Astrocyte (in vitro differentiated cells and primary cell): ENCODE results near the gene SYNE1. TPM values are rescaled to one million over a fixed set of nuclear protein-coding genes. Genes with fewer than 3 reads are reported as not detected.

ENCODE experiments used
- DNase-seq: peaks from one replicate; pipeline ENCODE4 v3.0.0-alpha.2; 2010; ENCODE audit warnings: low read depth
- FAIRE-seq: peaks from 2 replicates; lab custom pipeline; 2011; peaks lifted over from hg19 to GRCh38; lab: Jason Lieb, UNC
- H2AFZ ChIP-seq: 2 replicates; pipeline ENCODE4 v1.6.0; 2012; ENCODE audit warnings: low read depth, low read length, inconsistent platforms
- H3K27ac ChIP-seq: 2 replicates; pipeline ENCODE4 v1.5.1; 2011; ENCODE audit warnings: low read depth, low read length, inconsistent platforms
- H3K27me3 ChIP-seq: 2 replicates; pipeline ENCODE4 v1.6.0; 2011; ENCODE audit warnings: low read length, inconsistent platforms; ENCODE audit not compliant: insufficient read depth
- H3K36me3 ChIP-seq: 2 replicates; pipeline ENCODE4 v1.5.1; 2011; ENCODE audit warnings: low read length, inconsistent platforms; ENCODE audit not compliant: insufficient read depth
- H3K4me1 ChIP-seq: 2 replicates; pipeline ENCODE4 v1.5.1; 2011; ENCODE audit warnings: low read length, inconsistent platforms; ENCODE audit not compliant: insufficient read depth
- H3K4me2 ChIP-seq: 2 replicates; pipeline ENCODE4 v1.6.0; 2012; ENCODE audit warnings: low read length, inconsistent platforms
- H3K4me3 ChIP-seq: 2 replicates; pipeline ENCODE4 v1.5.1; 2011; ENCODE audit warnings: low read depth, mild to moderate bottlenecking, low read length, inconsistent platforms; ENCODE audit not compliant: insufficient read depth
- H3K79me2 ChIP-seq: 2 replicates; pipeline ENCODE4 v1.6.0; 2012; ENCODE audit warnings: mild to moderate bottlenecking, low read length, inconsistent platforms; ENCODE audit not compliant: insufficient read depth
- H3K9ac ChIP-seq: 2 replicates; pipeline ENCODE4 v1.6.0; 2012; ENCODE audit warnings: mild to moderate bottlenecking, low read length, inconsistent platforms
- H3K9me3 ChIP-seq: 2 replicates; pipeline ENCODE4 v1.5.1; 2012; ENCODE audit warnings: low read depth, mild to moderate bottlenecking, low read length, inconsistent platforms; ENCODE audit not compliant: insufficient read depth
- H4K20me1 ChIP-seq: 2 replicates; pipeline ENCODE4 v1.6.0; 2012; ENCODE audit warnings: low read length, inconsistent platforms; ENCODE audit not compliant: insufficient read depth
- H3K27ac Mint-ChIP-seq: one replicate; pipeline ENCODE4 v1.8.0; 2021; ENCODE audit warnings: mild to moderate bottlenecking, mixed read lengths; ENCODE audit not compliant: unreplicated experiment
- H3K27me3 Mint-ChIP-seq: one replicate; pipeline ENCODE4 v1.8.0; 2021; ENCODE audit warnings: low read depth, mixed read lengths; ENCODE audit not compliant: unreplicated experiment
- H3K36me3 Mint-ChIP-seq: one replicate; pipeline ENCODE4 v1.8.0; 2021; ENCODE audit warnings: low read depth, mixed read lengths; ENCODE audit not compliant: unreplicated experiment
- H3K4me1 Mint-ChIP-seq: one replicate; pipeline ENCODE4 v1.8.0; 2021; ENCODE audit warnings: low read depth, mixed read lengths; ENCODE audit not compliant: unreplicated experiment
- H3K4me3 Mint-ChIP-seq: one replicate; pipeline ENCODE4 v1.8.0; 2021; ENCODE audit warnings: mild to moderate bottlenecking, moderate library complexity, mixed read lengths; ENCODE audit not compliant: unreplicated experiment
- H3K9me3 Mint-ChIP-seq: one replicate; pipeline ENCODE4 v1.8.0; 2021; ENCODE audit warnings: mild to moderate bottlenecking, mixed read lengths; ENCODE audit not compliant: unreplicated experiment
- EZH2 ChIP-seq: IDR thresholded peaks from 2 replicates; pipeline ENCODE4 v1.6.1; 2012; ENCODE audit warnings: mild to moderate bottlenecking, low read length, inconsistent platforms; ENCODE audit not compliant: insufficient read depth
- total RNA-seq: library from RNA; stranded (reverse); gene quantifications from 2 replicates; pipeline ENCODE4 v1.2.1, GENCODE V29; 2021
- TF ChIP-seq, protein P1 (sequence below): IDR thresholded peaks from 2 replicates; pipeline ENCODE4 v1.5.1; 2011; ENCODE audit warnings: low read depth, mild to moderate bottlenecking, inconsistent platforms, low read length, moderate library complexity; ENCODE audit not compliant: insufficient read depth

The SYNE1 gene
- total RNA-seq, 1 donor from 2014 or later: 66.5 TPM

DNA sequence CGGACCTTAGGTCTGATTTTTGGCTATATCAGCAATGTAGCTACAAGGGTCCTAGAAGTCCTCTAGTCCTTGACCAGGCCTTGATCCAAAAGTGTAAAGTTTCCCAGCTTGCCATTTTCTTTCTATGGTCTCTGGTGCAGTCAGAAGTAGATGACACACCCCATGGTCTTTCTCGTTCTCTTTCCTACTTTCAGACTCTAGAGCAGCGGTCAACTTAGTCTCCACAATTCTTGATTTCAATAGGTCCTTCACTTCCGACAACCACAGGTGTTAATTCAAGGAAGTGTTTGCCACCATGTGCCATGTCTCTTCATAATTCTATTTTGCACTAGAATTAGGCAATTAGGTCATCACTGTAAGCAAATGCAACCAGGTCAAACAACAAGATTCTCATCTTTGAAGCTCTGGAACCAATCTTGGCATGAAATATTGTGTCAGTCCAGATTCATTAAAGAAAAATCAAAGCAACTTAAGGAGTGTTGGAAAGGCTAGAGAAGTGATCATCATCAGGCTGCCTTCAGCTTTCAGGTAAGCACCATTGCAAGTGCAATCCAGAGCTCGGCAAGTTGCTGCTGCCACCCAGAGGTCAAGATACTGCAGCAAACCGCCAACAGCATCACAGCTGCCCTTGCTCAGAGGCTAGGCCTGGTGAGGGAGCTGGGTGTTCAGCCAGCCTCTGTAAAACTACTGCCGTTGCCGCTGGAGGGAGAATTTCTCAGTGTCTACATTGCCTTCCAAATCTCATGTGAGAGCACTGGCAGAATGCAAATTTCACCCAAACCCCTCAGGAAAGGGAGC is 5.6 kb upstream of the SYNE1 start:
- no peaks in the 10 kb centered on the region for H4K20me1 ChIP-seq
- H3K36me3 ChIP-seq: no peaks in the 10 kb centered on the region
- H3K4me3 ChIP-seq: no peak overlapping the region
- TF ChIP-seq EZH2: no peak
- TF ChIP-seq, protein P1, sequence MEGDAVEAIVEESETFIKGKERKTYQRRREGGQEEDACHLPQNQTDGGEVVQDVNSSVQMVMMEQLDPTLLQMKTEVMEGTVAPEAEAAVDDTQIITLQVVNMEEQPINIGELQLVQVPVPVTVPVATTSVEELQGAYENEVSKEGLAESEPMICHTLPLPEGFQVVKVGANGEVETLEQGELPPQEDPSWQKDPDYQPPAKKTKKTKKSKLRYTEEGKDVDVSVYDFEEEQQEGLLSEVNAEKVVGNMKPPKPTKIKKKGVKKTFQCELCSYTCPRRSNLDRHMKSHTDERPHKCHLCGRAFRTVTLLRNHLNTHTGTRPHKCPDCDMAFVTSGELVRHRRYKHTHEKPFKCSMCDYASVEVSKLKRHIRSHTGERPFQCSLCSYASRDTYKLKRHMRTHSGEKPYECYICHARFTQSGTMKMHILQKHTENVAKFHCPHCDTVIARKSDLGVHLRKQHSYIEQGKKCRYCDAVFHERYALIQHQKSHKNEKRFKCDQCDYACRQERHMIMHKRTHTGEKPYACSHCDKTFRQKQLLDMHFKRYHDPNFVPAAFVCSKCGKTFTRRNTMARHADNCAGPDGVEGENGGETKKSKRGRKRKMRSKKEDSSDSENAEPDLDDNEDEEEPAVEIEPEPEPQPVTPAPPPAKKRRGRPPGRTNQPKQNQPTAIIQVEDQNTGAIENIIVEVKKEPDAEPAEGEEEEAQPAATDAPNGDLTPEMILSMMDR: peak; percentile 20
- no peaks in the 10 kb centered on the region for H3K79me2 ChIP-seq
- H3K27ac ChIP-seq: no peak overlapping the region
- H2AFZ ChIP-seq: no peak overlapping the region
- Mint-ChIP-seq H3K4me3 (no peak overlapping the region), H3K27me3 (peaks cover 6% of the 10 kb centered on the region), H3K4me1 (no peaks in the 10 kb centered on the region), H3K27ac (no peak overlapping the region), H3K9me3 (no peaks in the 10 kb centered on the region), H3K36me3 (no peaks in the 10 kb centered on the region)
- no peak overlapping the region for H3K9ac ChIP-seq
- FAIRE-seq (no peak), DNase-seq (peak; percentile 20)
- no peak overlapping the region for H3K4me2 ChIP-seq
- no peaks in the 10 kb centered on the region for H3K27me3 ChIP-seq
- no peaks in the 10 kb centered on the region for H3K9me3 ChIP-seq
- H3K4me1 ChIP-seq: no peaks in the 10 kb centered on the region

- Mint-ChIP-seq H3K27ac (peak overlapping the region; percentile 79), H3K36me3 (no peaks in the 10 kb centered on the region), H3K9me3 (no peaks in the 10 kb centered on the region), H3K4me3 (peak overlapping the region; percentile 99), H3K4me1 (peaks cover 3% of the 10 kb centered on the region), H3K27me3 (peaks cover 8% of the 10 kb centered on the region)
- no peaks in the 10 kb centered on the region for H3K36me3 ChIP-seq
- H3K9me3 ChIP-seq: no peaks in the 10 kb centered on the region
- no peaks in the 10 kb centered on the region for H3K27me3 ChIP-seq
- DNase-seq (peak; percentile 14), FAIRE-seq (no peak)
- H2AFZ ChIP-seq: peak overlapping the region; percentile 99
- H3K4me2 ChIP-seq: peak overlapping the region; percentile 100
- TF ChIP-seq, protein P1: no peak
- TF ChIP-seq EZH2: no peak
- peak overlapping the region; percentile 74 for H3K9ac ChIP-seq
- H3K4me1 ChIP-seq: peaks cover 9% of the 10 kb centered on the region
- peak overlapping the region; percentile 78 for H3K4me3 ChIP-seq
- no peak overlapping the region for H3K27ac ChIP-seq
- H4K20me1 ChIP-seq: no peaks in the 10 kb centered on the region
- H3K79me2 ChIP-seq: no peaks in the 10 kb centered on the region
Measured at GRCh38 chr6:152636609-152637295, 410 bp downstream of the SYNE1 start.
